Stimulated activated CD8-positive, alpha-beta memory T cell treated with anti-CD3 and anti-CD28 coated beads, Interleukin-4, amount 100 ng/mL, for 1 hour (primary cell): Measurements from ENCODE around the gene NDUFA11.
"Not testable (repeated sequence)": the region's sequence is repeated elsewhere in the genome, so short reads cannot be mapped to it uniquely, and the experiment has no call there.

ENCODE experiments used
- DNase-seq, 2 donors: peaks; one replicate each; pipeline ENCODE4 v3.0.0-alpha.2; 2020; ENCODE audit warnings: low read depth in 2 of 2, low spot score in 1 of 2

The NDUFA11 gene

DNA sequence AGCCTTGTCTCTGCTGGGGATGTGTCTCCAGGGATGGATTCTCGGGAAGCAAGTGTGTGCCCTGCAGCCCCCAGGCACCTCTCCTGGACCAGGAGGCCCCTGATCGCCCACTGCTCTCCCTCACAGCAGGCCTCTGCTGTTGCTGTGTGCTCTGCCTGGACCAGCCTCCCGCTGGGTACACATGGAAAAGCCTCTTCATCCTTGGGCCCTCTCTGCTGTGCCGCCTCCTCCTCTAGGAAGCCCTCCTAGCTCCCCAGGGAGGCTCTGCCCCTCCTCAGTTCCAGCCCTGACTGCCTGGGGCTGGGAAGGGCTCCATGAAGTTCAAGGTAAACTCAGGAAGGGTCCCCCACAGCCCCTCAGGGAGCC, 12.0 kb downstream of the NDUFA11 start:
- no peak for DNase-seq

DNA sequence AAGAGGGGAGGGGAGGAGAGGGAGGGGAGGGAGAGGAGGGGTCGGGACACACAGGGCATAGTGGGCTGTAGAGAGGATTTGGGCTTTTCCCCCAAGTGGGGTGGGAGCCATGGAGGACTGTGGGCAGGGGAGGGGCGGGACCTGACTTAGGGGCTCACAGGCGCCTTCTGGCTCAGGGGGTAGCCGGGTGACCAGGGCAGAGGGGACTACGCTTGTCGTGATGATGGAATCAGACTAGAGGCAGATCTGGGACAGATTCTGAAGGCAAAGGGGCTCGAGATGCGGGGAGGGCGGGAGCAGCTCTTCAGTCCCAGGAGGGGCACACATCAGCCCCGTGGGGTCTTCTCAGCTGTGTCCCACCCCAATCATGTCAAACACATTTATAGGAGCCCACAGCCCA, 13.5 kb downstream of the NDUFA11 start:
- no peak for DNase-seq

DNA sequence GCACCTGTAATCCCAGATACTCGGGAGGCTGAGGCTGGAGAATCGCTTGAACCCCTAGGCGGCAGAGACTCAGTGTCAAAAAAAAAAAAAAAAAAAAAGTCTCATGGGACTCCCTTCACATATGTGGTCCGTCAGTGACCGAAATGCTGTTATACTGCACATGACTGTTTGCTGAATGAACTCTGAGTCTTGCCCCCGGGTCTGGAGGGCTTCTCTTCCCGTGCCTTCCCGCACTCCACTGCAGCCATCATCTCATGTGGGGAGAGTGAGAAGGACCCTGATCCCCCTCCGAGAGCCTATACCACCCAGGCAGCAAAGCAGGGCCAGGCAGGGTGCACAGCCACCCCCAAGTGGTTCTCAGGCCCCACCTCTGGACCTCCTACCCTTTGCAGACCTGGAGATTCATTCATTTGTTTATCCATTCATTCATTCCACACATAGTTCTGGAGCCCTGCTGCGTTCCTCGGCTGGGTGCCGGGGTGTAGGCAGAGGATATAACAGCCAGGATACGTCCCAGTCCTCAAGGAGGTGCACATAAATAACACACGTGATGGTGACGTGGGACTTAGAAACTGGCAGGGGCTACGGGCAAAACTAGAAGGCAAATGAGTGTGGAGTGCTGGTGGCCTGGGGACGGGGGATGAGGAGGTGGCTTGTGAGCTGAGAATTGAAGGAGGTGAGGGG, 14.2 kb downstream of the NDUFA11 start:
- no peak for DNase-seq

DNA sequence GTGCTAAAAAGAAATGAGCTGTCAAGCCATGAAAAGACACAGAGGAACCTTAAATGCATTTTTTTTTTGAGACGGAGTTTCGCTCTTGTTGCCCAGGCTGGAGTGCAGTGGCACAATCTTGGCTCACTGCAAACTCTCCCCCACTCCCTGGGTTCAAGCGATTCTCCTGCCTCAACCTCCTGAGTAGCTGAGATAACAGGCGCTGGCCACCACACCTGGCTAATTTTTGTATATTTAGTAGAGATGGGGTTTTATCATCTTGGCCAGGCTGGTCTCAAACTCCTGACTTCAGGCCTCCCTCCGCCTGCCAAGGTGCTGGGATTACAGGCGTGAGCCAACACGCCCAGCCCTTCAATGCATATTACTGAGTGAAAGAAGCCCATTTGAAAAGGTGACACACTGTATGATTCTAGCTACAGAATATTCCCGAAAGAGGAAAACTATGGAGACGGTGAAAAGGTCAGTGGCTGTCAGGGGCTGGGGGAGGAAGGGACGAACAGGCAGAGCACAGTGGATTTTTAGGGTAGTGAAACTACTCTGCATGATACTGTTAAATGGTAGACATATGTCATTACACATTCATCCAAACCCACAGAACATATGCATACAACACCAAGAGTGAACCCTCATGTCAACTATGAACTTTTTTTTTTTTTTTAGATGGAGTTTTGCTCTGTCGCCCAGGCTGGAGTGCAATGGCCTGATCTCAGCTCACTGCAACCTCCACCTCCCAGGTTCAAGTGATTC, 19.4 kb downstream of the NDUFA11 start:
- DNase-seq: not testable (repeated sequence)

DNA sequence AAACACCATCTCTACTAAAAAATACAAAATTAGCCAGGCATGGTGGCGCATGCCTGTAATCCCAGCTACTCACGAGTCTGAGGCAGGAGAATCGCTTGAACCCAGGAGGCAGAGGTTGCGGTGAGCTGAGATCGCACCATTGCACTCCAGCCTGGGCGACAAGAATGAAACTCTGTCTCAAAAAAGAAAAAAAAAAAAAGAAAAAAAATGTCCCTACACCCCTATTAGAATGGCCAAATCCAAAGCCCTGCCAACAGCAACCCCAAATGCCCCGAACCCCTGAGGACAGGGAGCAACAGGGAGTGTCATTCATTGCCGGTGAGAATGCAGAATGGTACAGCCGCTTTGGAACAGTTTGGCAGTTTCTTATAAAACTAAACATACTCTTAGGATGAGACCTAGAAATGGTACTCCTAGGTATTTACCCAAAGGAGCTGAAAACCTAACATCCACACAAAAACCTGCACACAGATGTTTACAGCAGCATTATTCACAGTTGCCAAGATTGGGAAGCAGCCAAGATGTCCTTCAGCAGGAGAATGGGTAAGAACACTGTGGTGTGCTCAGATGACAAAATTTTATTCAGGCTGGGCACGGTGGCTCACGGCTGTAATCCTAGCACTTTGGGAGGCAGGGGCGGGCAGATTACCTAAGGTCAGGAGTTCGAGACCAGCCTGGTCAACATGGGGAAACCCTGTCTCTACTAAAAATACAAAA, 20.3 kb downstream of the NDUFA11 start:
- not testable (repeated sequence) for DNase-seq

DNA sequence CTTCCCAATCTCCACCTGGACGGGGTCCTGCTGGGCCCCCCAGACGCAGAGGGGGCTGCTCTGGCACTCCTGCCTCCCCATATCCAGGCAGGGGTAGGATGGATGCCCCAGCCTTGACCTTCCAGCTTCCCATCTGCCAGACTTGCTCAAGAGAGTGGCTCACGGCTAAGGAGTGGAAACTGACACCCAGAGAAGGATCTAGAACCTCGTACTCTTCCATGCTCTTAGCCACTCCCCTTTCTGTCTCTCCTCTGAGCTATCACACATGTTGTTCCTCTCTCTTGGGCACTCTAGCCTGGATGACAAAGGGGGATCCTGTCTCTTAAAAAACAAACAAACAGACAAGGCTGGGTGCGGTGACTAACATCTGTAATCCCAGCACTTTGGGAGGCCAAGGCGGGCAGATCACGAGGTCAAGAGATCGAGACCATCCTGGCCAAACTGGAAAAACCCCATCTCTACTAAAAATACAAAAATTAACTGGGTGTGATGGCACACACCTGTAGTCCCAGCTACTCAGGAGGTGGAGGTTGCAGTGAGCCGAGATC, 21.1 kb downstream of the NDUFA11 start:
- no peak for DNase-seq

DNA sequence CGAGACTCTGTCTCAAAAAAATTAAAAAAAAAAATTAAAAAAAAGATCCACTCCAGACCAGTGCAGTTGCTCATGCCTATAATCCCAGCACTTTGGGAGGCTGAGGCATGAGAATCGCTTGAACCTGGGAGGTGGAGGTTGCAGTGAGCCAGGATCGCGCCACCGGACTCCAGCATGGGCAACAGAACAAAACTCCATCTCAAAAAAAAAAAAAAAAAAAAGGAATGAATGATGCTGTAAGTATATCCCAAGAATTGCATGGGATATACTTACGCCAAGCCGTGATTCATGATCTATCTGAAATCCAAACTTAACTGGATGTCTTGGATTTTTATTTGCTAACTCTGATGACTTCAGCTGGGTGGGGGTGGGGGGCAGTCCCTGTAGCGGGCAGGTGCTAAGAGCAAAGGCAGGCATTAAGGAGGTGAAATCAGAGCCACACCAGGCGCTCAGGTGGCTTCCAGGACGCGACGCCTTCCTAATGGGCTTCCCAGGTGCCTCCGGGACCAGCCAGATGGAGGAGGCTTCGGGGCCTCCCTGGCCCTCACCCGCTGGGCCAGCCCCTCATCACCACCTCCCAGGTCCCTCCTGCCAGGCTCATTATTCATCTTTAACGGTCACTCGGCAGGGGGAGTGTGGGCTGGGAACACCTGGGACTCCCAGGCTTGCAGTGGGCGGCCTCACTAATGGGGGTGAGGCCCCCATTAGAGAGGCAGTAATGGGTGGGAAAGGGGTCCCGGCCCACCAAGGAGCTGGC, 21.9 kb downstream of the NDUFA11 start:
- DNase-seq: no peak

DNA sequence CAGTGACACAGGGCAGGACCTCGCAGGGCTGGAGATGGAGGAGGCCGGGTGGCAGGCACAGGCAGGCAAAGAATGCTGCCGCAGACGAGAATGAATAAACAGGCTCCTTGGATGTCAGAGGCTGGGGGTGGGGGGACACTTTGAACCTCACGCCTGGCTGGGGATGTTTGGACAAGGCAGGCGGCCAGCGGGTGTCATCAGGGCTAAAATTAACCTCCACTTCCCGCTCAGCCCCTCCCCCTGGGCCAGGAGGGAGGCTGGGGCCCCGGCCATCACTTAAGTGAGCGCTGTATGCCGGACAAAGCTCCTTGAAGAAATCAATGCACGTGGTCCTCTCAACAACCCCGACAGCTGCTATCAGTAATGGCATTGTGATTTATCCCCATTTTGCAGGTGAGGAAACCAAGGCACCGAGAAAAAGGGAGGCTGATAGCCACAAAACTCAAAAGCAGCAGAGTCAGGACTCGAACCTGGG, 22.9 kb downstream of the NDUFA11 start:
- no peak for DNase-seq

DNA sequence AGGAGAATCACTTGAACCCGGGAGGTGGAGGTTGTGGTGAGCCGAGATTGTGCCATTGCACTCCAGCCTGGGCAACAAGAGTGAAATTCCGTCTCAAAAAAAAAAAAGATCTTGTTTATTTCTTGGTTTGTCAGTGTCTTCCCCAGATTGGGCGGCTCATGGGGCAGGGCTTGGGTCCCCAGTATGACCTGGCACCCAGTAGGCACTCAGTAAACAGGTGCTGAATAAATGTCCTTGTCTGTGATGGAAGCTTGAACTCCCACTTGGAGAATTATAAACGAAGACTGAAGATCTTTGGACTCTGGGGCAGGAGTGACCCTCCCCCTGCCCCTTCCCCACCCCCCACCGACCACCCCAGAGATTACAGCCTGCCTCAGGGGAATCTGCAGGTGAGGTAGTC, 23.4 kb downstream of the NDUFA11 start:
- no peak for DNase-seq

DNA sequence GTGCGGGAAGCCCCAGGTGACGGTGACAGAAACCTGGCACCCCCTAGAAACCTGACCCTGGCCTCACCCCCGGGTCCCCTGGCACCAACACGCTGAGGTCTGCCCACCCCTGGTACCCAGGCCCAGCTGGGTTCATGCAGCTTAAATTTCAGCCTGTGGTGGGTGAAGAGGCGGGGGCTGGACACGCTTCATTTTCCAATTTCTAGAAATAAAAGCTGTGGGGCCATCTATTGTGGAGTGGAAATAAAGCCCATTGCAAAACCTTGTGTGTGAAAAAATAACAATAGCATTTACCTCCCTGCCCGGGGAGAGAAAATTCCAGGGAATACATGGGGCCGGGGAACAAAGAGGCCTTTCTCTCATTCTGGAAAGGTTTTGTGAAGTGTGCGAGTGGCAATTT, 25.7 kb downstream of the NDUFA11 start:
- no peak for DNase-seq

DNA sequence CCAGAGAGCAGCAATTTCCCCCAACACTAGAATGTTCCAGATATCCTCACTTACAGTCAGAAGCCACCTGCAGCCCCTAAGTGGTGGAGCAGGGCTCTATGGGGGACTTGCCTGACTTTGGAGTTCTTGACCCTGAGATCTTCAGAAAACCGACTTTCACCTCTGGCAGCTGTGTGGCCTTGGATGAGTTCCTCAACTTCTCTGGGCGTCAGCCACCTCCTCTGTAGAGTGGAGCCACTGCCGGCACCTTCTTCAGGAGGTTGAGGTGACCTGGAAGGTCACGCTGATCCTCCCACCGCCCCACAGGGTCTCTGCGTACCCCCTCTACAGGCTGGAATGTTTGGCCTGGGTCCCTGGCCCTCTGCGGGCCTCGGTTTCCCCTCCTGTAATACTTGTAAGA, 26.2 kb downstream of the NDUFA11 start:
- no peak for DNase-seq

DNA sequence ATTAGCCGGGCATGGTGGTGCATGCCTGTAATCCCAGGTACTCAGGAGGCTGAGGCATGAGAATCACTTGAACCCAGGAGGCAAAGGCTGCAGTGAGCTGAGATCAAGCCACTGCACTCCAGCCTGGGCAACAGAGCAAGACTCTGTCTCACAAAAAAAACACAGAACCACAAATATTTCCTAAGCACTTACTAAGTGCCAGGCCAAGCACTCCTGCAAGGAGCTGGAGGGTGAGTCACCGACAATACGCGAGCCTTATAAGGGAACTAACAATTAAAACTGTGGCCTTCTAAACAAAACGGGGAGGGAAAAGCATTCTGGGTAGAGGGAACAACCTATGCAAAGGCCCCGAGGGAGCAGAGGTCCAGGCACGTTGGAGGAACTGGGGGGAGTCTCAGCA, 29.1 kb downstream of the NDUFA11 start:
- DNase-seq: not testable (repeated sequence)

DNA sequence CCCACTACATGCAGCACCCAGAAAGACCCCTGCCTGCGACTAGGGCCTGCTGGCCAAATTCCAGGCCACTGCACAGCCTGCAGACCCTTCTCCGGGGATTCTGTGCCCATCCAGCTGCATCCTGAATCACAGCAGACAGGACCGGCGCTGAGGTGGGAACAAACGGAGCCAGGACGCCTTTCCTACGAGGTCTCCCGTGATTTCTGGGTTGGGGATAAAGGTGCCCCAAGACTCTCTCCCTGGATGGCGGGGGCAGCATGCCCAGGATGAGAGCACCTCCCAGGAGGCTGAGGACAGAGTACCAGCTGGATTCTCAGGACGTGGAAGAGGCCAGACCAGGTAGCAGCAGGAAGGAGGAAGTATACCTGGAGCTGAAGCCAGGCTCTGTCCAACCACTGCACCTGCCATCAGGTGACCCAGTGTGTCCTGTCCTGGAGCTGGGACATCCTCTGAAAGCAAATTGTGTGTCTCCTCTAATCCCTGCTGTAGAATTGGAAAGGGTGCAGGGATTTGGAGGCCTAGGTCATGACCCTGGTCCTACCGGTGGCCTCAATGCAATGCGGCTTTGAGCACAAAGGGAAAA, 29.9 kb downstream of the NDUFA11 start:
- no peak for DNase-seq

DNA sequence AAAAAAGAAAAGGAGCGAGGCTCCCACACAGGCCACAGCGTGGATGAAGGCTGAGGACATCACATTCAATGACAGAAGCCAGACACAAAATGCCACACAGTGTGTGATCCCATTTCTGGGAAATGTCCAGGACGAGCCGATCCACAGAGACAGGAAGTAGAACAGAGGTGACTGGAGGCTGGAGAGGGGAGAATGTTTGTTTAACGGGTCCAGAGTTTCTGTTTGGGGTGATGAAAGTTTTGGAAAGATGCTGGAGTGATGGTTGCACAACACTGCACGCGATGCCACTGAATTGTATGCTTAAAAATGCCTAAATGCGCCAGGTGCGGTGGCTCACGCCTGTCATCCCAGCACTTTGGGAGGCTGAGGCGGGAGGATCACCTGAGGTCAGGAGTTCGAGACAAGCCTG, 32.6 kb downstream of the NDUFA11 start:
- DNase-seq: no peak

DNA sequence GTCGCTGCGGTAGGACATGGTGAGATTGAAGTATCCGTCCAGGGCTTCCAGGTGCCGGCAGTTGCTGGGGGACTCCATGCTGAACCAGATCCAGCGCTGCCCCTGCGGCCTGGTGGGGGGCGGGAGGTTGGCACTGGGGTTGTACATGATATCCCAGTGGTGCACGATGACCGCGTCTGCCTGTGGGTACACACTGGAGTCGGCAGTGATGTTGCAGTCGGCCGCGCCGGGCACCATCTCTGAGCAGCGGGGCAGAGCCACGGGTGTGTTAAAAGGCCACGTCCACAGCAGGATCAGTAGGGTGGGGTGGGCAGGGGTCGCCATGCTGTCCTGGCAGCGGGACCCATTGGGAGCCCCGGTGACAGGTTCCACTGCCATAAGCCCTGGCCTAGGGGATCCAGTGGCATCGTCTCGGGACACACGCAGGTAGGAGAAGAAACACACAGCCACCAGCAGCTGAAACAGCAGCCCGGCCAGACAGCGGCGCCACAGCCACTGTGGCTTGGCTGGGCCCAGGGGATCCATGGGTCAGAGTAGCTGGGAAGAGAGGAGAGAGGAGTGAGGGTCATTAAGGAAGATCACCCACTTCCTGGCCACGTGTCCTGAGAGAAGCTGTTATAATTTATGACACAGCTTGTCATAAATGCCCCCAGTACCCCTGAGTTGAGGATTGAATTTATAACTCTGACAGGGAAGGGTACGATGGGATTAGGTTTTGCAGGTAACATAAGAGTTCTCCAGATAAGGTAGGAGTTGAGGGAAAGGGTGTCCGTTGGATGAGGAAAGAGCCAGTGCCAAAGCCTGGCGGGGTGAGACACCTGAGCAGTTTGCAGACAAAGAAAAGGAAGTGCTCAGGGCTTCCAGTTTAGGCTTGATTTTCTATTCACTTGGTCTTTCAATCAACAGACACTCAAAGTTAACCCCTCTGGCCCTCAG, 36.1 kb downstream of the NDUFA11 start:
- DNase-seq: no peak

DNA sequence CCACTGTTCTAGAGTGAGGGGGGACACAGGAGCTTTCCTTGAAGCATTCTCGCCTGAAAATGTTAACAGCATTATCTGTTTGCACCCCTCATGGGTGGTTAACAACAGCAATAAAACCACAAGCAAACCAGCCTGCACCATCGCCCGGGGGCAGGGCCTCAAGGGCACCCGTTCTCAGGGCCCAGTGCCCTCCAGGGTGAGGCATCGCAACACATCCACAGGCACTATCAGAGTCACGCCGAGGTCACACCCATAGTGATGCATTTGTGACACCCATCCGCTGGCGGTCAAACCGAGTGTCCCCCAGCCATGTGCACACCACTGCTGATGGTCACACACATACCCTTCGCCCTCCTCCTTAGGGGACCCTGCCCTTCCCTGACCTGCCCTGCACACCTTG, 37.8 kb downstream of the NDUFA11 start:
- DNase-seq: no peak

DNA sequence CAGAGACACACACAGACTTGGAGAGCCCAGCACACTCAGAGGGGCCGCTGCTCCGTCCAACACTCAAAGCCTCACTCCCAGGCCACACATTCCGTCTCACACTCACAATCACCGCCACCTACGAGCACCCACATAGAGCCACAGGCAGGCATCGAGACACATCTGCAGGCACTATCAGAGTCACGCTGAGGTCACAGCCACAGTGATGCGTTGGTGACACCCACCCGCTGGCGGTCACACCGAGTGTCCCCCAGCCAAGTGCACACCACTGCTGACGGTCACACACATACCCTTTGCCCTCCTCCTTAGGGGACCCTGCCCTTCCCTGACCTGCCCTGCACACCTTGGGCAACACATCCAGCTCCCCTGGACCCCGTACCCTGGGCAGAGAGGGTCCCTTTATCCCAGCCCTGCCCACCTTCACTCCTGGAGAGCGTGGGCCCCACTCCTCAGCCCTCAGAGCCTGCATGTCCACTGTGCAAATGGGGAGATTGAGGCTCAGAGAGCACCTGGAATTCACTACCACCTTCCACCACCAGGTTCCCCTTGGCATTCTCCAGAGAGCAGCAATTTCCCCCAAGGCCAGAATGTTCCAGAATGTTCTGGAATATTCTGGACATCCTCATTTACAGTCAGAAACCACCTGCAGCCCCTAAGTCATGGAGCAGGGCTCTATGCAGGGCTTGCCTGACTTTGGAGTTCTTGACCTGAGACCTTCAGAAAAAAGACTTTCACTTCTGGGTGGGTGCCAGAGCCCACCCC, 38.7 kb downstream of the NDUFA11 start:
- DNase-seq: no peak

DNA sequence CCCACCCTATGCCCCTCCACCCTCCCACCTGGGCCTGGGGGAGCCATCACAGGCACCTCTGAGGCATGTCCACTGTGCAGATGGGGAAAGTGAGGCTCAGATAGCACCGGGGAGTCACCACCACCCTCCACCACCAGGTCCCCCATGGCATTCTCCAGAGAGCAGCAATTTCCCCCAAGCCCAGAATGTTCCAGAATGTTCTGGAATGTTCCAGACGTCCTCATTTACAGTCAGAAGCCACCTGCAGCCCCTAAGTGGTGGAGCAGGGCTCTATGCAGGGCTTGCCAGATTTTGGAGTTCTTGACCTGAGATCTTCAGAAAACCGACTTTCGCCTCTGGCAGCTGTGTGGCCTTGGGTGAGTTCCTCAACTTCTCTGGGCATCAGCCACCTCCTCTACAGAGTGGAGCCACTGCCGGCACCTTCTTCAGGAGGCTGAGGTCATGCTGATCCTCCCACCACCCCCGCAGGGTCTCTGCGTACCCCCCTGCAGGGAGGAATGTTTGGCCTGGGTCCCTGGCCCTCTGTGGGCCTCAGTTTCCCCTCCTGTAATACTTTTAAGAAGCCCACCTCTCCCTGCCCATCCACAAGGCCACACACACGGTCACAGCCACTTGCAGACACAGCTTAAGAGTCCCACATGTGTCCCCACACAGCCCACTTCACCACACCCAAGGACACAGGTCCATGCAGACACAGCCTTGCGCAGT, 39.4 kb downstream of the NDUFA11 start:
- DNase-seq: no peak
